Measurements from ENCODE around the gene KLHL20. TPM values are rescaled to one million over a fixed set of nuclear protein-coding genes. Genes with fewer than 3 reads are reported as not detected.
"Not testable (repeated sequence)": the region's sequence is repeated elsewhere in the genome, so short reads cannot be mapped to it uniquely, and the experiment has no call there.

The KLHL20 gene
- total RNA-seq, 2 donors from 2014 or later, result 15.5 to 21.4 TPM

- H3K27ac Mint-ChIP-seq; DNase-seq (ENCODE audit: low spot score in 2 of 2); ATAC-seq: not testable (repeated sequence)
- H3K36me3 Mint-ChIP-seq, result peaks cover 21 to 50% of the 10 kb centered on the region in 2 donors
- H3K9me3 Mint-ChIP-seq, result peaks cover 5 to 10% of the 10 kb centered on the region in 2 donors
Measured at GRCh38 chr1:173731331-173731730, 16.6 kb downstream of the KLHL20 start.

GRCh38 chr1:173733912-173734311 lies 19.1 kb downstream of the KLHL20 start:
- Mint-ChIP-seq H3K27ac (no peak overlapping the region), H3K36me3 (peaks cover 25 to 59% of the 10 kb centered on the region in 2 donors), H3K9me3 (peaks cover 0 to 7% of the 10 kb centered on the region in 2 donors)
- DNase-seq (ENCODE audit: low spot score in 2 of 2), result no peak
- no peak for ATAC-seq

DNA sequence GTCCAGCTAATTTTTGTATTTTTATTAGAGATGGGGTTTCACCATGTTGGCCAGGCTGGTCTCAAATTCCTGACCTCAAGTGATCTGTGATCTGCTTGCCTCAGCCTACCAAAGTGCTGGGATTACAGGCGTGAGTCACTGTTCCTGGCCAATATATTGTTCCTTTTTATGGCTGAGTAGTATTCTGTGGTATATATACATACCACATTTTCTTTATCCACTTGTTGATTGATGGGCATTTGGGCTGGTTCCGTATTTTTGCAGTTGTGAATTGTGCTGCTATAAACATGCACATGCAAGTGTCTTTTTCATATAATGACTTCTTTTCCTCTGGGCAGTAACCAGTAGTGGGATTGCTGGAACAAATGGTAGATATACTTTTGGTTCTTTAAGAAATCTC lies 21.3 kb downstream of the KLHL20 start:
- not testable (repeated sequence) for ATAC-seq; DNase-seq (ENCODE audit: low spot score in 2 of 2); H3K27ac Mint-ChIP-seq
- Mint-ChIP-seq H3K9me3 (peaks cover 0 to 22% of the 10 kb centered on the region in 2 donors), H3K36me3 (peaks cover 40 to 71% of the 10 kb centered on the region in 2 donors)

DNA sequence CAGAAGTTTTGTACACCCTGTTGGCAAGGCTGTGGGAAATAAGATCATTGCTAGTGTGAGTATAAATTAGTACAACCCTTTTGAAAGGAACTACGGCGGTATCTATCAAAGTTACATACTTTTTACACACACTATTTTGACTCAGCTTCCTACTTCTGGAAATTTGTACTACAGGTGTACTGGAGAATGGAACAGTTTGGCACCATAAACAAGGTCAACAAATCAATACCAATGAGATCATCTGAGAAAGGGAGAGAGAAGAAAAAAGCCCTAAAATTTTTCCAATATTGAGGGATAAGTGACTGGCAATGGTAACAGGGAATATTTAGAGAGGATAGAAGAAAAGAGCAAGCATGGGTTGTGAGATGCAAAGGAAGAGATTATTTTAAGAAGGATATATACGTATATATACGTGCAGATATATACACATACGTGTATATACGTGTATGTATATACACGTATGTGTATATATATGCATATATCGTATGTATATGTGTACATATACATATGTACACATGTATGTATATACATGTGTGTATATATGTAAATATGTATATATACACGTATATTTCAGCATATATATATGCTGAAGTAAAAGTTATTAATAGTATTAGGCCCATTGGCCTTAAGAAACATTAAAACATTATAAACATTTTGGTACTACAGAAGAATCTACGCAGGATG lies 27.6 kb downstream of the KLHL20 start:
- Mint-ChIP-seq H3K9me3 (peaks cover 0 to 18% of the 10 kb centered on the region in 2 donors), H3K27ac (no peak overlapping the region), H3K36me3 (peaks cover 39 to 55% of the 10 kb centered on the region in 2 donors)
- DNase-seq (ENCODE audit: low spot score in 2 of 2) (no peak), ATAC-seq (no peak)

GRCh38 chr1:173744651-173745050 lies 29.9 kb downstream of the KLHL20 start:
- H3K27ac Mint-ChIP-seq, result no peak overlapping the region
- no peak for ATAC-seq
- H3K36me3 Mint-ChIP-seq, result peaks cover 24 to 32% of the 10 kb centered on the region in 2 donors
- no peak for DNase-seq (ENCODE audit: low spot score in 2 of 2)
- peaks cover 0 to 9% of the 10 kb centered on the region in 2 donors for H3K9me3 Mint-ChIP-seq

GRCh38 chr1:173749137-173749536 lies 34.4 kb downstream of the KLHL20 start:
- peaks cover 0 to 7% of the 10 kb centered on the region in 2 donors for H3K36me3 Mint-ChIP-seq
- H3K9me3 Mint-ChIP-seq, result no peaks in the 10 kb centered on the region
- DNase-seq (ENCODE audit: low spot score in 2 of 2) (no peak), ATAC-seq (no peak)
- no peak overlapping the region for H3K27ac Mint-ChIP-seq

- ATAC-seq, result no peak
- Mint-ChIP-seq H3K9me3 (no peaks in the 10 kb centered on the region), H3K27ac (no peak overlapping the region), H3K36me3 (peaks cover 8 to 15% of the 10 kb centered on the region in 2 donors)
- DNase-seq (ENCODE audit: low spot score in 2 of 2), result no peak
Measured at GRCh38 chr1:173753830-173754229, 39.0 kb downstream of the KLHL20 start.

GRCh38 chr1:173757666-173758065 lies 42.9 kb downstream of the KLHL20 start:
- Mint-ChIP-seq H3K9me3 (peaks cover 8 to 17% of the 10 kb centered on the region in 2 donors), H3K27ac (peak overlapping the region in 1 of 2 donors; percentile 71), H3K36me3 (peaks cover 42 to 48% of the 10 kb centered on the region in 2 donors)
- DNase-seq (ENCODE audit: low spot score in 2 of 2), result no peak
- ATAC-seq, result no peak

DNA sequence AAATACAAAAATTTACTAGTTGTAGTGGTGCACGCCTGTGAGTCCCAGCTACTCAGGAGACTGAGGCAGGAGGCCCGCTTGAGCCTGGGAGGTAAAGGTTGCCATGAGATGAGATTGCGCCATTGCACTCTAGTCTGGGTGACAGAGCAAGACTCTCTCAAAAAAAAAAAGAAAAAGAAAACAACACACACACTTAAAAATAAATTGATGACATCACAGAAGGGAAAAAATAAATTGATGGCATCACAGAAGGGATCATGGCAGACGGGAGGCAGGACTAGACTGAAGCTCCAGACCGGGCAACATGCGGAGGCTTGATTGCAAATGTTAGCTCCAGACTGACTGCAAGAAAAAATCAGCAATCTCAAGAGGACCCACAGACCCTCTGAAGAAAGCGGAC lies 43.3 kb downstream of the KLHL20 start:
- DNase-seq (ENCODE audit: low spot score in 2 of 2) (no peak), ATAC-seq (no peak)
- peak overlapping the region; percentile 71 to 93 for H3K27ac Mint-ChIP-seq
- H3K36me3 Mint-ChIP-seq, result peaks cover 47 to 52% of the 10 kb centered on the region in 2 donors
- H3K9me3 Mint-ChIP-seq, result peaks cover 8 to 22% of the 10 kb centered on the region in 2 donors

- no peak for DNase-seq (ENCODE audit: low spot score in 2 of 2)
- Mint-ChIP-seq H3K36me3 (peaks cover 52 to 56% of the 10 kb centered on the region in 2 donors), H3K27ac (peak overlapping the region; percentile 71 to 93), H3K9me3 (peaks cover 8 to 27% of the 10 kb centered on the region in 2 donors)
- no peak for ATAC-seq
Measured at GRCh38 chr1:173758980-173759379, 44.2 kb downstream of the KLHL20 start.

DNA sequence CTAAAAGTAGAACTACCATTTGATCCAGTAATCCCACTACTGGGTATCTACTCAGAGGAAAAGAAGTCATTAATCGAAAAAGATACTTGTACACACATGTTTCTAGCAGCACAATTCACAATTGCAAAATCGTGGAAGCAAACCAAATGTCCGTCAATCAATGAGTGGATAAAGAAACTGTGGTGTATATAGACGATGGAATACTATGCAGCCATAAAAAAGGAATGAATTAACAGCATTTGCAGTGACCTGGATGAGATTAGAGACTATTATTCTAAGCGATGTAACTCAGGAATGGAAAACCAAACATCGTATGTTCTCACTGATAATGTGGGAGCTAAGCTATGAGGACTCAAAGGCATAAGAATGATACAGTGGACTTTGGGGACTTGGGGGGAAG lies 49.5 kb downstream of the KLHL20 start:
- Mint-ChIP-seq H3K36me3 (peaks cover 33 to 53% of the 10 kb centered on the region in 2 donors), H3K9me3 (peaks cover 8 to 34% of the 10 kb centered on the region in 2 donors)
- ATAC-seq; DNase-seq (ENCODE audit: low spot score in 2 of 2); H3K27ac Mint-ChIP-seq: not testable (repeated sequence)

DNA sequence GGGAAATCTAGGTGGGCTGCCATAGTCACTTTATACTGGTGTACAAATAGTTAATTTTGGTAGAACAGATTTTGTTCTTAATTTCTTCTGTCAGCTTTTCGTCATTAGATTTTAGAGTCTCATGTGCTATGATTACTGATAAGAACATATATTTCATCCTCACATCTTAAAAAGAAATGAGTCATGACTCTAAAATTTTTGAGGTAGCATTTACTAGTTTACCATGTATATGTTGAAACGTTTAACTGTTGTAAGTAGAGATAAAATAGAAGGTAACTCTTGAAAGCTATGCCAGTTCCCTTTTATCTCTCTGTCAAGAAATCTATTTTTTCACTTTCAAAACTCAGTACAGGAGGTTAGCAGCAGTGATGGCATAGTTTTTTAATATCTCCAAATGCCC lies 53.4 kb downstream of the KLHL20 start:
- peaks cover 0 to 17% of the 10 kb centered on the region in 2 donors for H3K36me3 Mint-ChIP-seq
- ATAC-seq, result no peak
- DNase-seq (ENCODE audit: low spot score in 2 of 2), result no peak
- peaks cover 0 to 11% of the 10 kb centered on the region in 2 donors for H3K9me3 Mint-ChIP-seq
- peak overlapping the region in 1 of 2 donors; percentile 7 for H3K27ac Mint-ChIP-seq

DNA sequence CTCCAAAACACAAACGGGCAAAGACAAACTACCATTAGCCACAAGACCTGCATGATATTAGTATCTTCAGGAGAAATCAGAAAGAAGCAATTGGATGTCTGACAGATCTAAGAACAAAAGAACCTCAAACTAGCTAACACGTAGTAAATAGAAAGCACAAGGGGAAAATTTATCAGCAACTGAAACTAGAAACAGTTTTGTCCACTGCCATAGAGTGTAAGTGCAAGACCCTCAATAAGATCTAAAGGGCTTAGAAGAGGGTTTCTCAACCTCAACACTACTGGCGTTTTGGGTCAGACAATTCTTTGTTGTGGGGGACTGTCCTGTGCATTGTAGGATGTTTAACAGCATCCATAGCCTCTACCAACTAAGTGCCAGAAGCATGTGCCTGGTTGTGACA lies 54.0 kb downstream of the KLHL20 start:
- Mint-ChIP-seq H3K9me3 (peaks cover 0 to 8% of the 10 kb centered on the region in 2 donors), H3K36me3 (peaks cover 0 to 10% of the 10 kb centered on the region in 2 donors), H3K27ac (peak overlapping the region in 1 of 2 donors; percentile 7)
- no peak for DNase-seq (ENCODE audit: low spot score in 2 of 2)
- no peak for ATAC-seq

DNA sequence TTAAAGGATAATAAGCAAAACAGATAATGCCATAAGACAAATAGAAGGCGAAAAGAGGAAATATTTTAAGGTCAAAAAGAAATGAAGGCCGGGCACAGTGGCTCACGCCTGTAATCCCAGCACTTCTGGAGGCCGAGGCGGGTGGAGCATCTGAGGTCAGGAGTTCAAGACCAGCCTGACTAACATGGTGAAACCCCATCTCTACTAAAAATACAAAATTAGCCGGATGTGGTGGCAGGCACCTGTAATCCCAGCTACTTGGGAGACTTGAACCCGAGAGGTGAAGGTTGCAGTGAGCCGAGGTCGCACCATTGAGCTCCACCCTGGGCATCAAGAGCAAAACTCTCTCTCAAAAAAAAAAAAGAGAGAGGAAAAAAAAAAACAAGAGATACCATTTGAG lies 55.5 kb downstream of the KLHL20 start:
- not testable (repeated sequence) for H3K9me3 Mint-ChIP-seq; ATAC-seq; DNase-seq (ENCODE audit: low spot score in 2 of 2); H3K36me3 Mint-ChIP-seq
- peak overlapping the region in 1 of 2 donors; percentile 31 for H3K27ac Mint-ChIP-seq

DNA sequence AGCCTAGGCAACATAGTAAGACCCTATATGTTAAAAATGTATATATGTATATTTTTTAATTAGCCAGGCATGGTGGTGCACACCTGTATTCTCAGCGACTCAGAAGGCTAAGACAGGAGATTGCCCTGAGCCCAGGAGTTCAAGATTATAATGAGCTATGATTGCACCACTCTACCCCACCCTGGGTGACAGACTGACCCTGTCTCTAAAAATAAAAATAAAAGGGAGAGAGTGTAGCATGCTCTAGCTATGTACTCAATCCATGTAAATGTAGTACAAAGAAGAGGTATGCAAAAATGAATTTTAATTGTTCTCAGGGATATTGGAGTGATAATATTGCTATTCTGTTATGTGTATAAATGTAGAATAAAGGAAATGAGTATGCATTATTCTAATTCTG lies 56.8 kb downstream of the KLHL20 start:
- ATAC-seq (no peak), DNase-seq (ENCODE audit: low spot score in 2 of 2) (no peak)
- no peaks in the 10 kb centered on the region for H3K9me3 Mint-ChIP-seq
- H3K36me3 Mint-ChIP-seq, result peaks cover under 1 to 7% of the 10 kb centered on the region in 2 donors
- no peak overlapping the region for H3K27ac Mint-ChIP-seq

GRCh38 chr1:173775578-173776226 lies 60.9 kb downstream of the KLHL20 start:
- Mint-ChIP-seq H3K36me3 (peaks cover 6 to 16% of the 10 kb centered on the region in 2 donors), H3K9me3 (no peaks in the 10 kb centered on the region), H3K27ac (no peak overlapping the region)
- DNase-seq (ENCODE audit: low spot score in 2 of 2) (no peak), ATAC-seq (peak in 1 of 2 donors; percentile 13)

- H3K27ac Mint-ChIP-seq, result no peak overlapping the region
- H3K36me3 Mint-ChIP-seq, result peaks cover 6 to 16% of the 10 kb centered on the region in 2 donors
- no peak for ATAC-seq
Measured at GRCh38 chr1:173779936-173780335, 65.2 kb downstream of the KLHL20 start.

More at GRCh38 chr1:173779936-173780335, 65.2 kb downstream of the KLHL20 start:
- no peak for DNase-seq (ENCODE audit: low spot score in 2 of 2)
- H3K9me3 Mint-ChIP-seq, result no peaks in the 10 kb centered on the region

Measured in activated naive CD4-positive, alpha-beta T cell treated with anti-CD3 and anti-CD28 coated beads, Interleukin-2, amount 50 U/mL, for 72 hours (primary cell).